ENCODE results near the gene GPR153. TPM values are rescaled to one million over a fixed set of nuclear protein-coding genes. Genes with fewer than 3 reads are reported as not detected.
A peak's percentile ranks its signal among the peaks of the same experiment; 100 is the strongest.

GPR153 gene
- total RNA-seq, 2 donors from 2014 or later, result 19.6 to 21.0 TPM

GRCh38 chr1:6262555-6263420 is 1.9 kb upstream of the GPR153 start:
- Histone ChIP-seq H3K36me3 (no peaks in the 10 kb centered on the region), H3K9me3 (no peaks in the 10 kb centered on the region), H3K27ac (no peak overlapping the region), H3K4me1 (peaks cover 7% of the 10 kb centered on the region), H3K27me3 (no peaks in the 10 kb centered on the region), H3K9ac (ENCODE audit: low read depth in 2 of 2, low read length in 2 of 2) (peak overlapping the region in 1 of 2 donors; percentile 2), H3K4me3 (no peak overlapping the region)
- TF ChIP-seq, protein P1, sequence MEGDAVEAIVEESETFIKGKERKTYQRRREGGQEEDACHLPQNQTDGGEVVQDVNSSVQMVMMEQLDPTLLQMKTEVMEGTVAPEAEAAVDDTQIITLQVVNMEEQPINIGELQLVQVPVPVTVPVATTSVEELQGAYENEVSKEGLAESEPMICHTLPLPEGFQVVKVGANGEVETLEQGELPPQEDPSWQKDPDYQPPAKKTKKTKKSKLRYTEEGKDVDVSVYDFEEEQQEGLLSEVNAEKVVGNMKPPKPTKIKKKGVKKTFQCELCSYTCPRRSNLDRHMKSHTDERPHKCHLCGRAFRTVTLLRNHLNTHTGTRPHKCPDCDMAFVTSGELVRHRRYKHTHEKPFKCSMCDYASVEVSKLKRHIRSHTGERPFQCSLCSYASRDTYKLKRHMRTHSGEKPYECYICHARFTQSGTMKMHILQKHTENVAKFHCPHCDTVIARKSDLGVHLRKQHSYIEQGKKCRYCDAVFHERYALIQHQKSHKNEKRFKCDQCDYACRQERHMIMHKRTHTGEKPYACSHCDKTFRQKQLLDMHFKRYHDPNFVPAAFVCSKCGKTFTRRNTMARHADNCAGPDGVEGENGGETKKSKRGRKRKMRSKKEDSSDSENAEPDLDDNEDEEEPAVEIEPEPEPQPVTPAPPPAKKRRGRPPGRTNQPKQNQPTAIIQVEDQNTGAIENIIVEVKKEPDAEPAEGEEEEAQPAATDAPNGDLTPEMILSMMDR (IDR thresholded peaks at IDR 0.05), result no peak
- peak; percentile 56 for DNase-seq
- intact Hi-C loops (cut with DNase I), result no loop called here

DNA sequence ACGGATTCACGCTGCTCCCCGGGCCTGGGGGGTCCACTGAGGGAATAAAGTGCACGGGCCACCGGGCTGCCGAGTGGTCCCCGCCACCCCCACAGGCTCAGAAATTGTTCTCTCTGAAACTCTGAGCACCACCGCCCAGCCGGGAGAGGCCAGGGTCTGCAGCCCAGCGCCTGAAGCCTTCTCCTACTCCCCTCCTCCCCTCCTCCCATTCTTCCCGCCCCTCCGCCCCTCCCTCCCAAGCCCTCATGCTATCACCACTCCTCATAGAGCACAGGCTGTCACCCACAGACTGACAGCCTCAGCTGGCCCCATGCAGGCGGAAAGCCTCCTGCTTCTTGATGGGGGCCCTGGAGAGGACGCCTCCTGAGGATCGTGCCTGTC is 707 bp upstream of the GPR153 start:
- Histone ChIP-seq H3K27me3 (no peaks in the 10 kb centered on the region), H3K27ac (peak overlapping the region; percentile 27), H3K9me3 (no peaks in the 10 kb centered on the region), H3K4me3 (peak overlapping the region; percentile 44), H3K36me3 (no peaks in the 10 kb centered on the region), H3K4me1 (peaks cover 7% of the 10 kb centered on the region), H3K9ac (ENCODE audit: low read depth in 2 of 2, low read length in 2 of 2) (peak overlapping the region in 1 of 2 donors; percentile 28)
- intact Hi-C loops (cut with DNase I), result no loop called here
- TF ChIP-seq, protein P1 (IDR thresholded peaks at IDR 0.05), result no peak
- no peak for DNase-seq

DNA sequence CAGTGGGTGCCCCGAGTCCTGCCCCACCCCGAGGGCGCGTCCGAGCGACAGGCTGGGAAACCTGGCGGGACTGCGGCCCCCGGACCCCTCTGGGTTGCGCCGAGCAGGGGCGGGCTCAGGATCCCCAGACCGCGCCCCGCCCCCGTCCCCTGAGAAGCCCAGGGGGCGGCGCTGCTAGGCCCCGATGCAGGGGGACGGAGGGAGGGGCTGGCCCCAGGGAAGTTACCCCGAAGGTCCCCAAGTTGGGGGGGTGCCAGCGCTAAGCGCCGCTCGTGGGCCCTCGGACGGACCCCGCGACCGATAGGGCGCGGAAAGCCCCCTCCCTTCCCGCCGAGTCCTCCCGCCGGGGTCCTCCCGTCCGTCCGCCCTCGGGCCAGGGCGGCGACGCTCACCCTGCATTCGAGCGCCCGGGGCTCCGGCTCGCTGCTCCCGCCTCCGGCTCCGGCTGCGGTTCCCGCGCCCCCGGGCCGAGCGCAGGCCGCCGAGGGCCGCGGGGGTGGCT is 414 bp downstream of the GPR153 start:
- no peaks in the 10 kb centered on the region for H3K27me3 ChIP-seq
- peak overlapping the region; percentile 19 to 56 for H3K9ac ChIP-seq (ENCODE audit: low read depth in 2 of 2, low read length in 2 of 2)
- H3K4me1 ChIP-seq, result peaks cover 7% of the 10 kb centered on the region
- H3K27ac ChIP-seq, result no peak overlapping the region
- TF ChIP-seq, protein P1 (IDR thresholded peaks at IDR 0.05), result no peak
- intact Hi-C loops (cut with DNase I), result no loop called here
- no peaks in the 10 kb centered on the region for H3K36me3 ChIP-seq
- no peak for DNase-seq
- H3K4me3 ChIP-seq, result peak overlapping the region; percentile 54
- no peaks in the 10 kb centered on the region for H3K9me3 ChIP-seq

GRCh38 chr1:6259491-6260362 is 1.2 kb downstream of the GPR153 start:
- Histone ChIP-seq H3K9ac (ENCODE audit: low read depth in 2 of 2, low read length in 2 of 2) (peak overlapping the region in 1 of 2 donors; percentile 28), H3K9me3 (no peaks in the 10 kb centered on the region), H3K27ac (no peak overlapping the region), H3K27me3 (no peaks in the 10 kb centered on the region), H3K36me3 (no peaks in the 10 kb centered on the region), H3K4me3 (peak overlapping the region; percentile 54), H3K4me1 (peaks cover 7% of the 10 kb centered on the region)
- intact Hi-C loops (cut with DNase I), result no loop called here
- peak; percentile 89 for DNase-seq
- TF ChIP-seq, protein P1 (IDR thresholded peaks at IDR 0.05), result no peak

DNA sequence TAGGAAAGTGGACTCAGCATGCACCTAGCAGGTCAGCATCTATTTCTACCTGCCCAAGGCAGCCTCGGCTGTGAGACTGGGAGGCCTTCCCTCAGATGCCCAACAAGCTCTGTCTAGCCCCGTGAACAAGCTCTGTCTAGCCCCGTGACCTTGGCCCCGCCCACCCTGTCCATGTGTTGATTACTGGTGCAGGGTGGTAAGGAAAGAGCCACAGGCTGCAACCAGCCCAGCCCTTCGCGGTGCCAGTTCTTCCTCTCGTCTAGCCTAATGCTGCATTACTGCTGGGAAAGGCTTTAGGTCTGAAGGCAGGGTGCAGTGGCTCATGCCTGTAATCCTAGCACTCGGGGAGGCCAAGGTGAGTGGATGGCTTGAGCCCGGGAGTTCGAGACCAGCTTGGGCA is 2.2 kb downstream of the GPR153 start:
- Histone ChIP-seq H3K27me3 (no peaks in the 10 kb centered on the region), H3K4me3 (no peak overlapping the region), H3K4me1 (peaks cover 7% of the 10 kb centered on the region), H3K36me3 (no peaks in the 10 kb centered on the region), H3K9me3 (no peaks in the 10 kb centered on the region), H3K9ac (ENCODE audit: low read depth in 2 of 2, low read length in 2 of 2) (no peak overlapping the region), H3K27ac (no peak overlapping the region)
- TF ChIP-seq, protein P1 (IDR thresholded peaks at IDR 0.05), result no peak
- intact Hi-C loops (cut with DNase I), result no loop called here
- peak; percentile 68 for DNase-seq

Data from colonic mucosa (tissue), 4 donors.